22Rv1 (cell line): ENCODE results near the gene RTL1.

Source experiments
- ZFX ChIP-seq: fragments of 450-650 bp; IDR thresholded peaks from 2 replicates; pipeline ENCODE4 v1.6.1; 2017; ENCODE audit warnings: antibody characterized with exemption, borderline replicate concordance
- TF ChIP-seq, protein P1 (sequence below): fragments of 450-650 bp; IDR thresholded peaks from 2 replicates; pipeline ENCODE4 v1.5.1; 2017; ENCODE audit warnings: mild to moderate bottlenecking

DNA sequence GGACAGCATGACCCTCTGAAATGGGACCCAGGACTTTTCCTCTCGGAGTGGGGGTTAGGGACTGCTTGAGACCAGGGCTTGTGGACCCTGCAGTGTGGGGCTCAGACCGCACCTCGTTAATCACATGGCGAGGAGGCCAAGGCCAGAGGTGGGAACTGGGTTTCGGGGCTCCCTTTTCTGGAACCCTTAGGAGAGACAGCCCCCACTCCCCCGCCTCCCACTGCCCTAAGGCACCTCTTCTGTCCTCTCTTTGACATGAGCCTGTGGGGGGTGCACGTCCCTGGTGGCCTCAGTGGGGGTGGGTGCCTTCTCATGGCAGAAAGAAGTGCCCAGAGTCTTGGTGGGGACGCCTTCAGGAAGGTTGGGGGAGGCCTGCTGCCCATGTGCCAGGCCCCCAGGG lies 24.3 kb downstream of the RTL1 start:
- TF ChIP-seq, protein P1, sequence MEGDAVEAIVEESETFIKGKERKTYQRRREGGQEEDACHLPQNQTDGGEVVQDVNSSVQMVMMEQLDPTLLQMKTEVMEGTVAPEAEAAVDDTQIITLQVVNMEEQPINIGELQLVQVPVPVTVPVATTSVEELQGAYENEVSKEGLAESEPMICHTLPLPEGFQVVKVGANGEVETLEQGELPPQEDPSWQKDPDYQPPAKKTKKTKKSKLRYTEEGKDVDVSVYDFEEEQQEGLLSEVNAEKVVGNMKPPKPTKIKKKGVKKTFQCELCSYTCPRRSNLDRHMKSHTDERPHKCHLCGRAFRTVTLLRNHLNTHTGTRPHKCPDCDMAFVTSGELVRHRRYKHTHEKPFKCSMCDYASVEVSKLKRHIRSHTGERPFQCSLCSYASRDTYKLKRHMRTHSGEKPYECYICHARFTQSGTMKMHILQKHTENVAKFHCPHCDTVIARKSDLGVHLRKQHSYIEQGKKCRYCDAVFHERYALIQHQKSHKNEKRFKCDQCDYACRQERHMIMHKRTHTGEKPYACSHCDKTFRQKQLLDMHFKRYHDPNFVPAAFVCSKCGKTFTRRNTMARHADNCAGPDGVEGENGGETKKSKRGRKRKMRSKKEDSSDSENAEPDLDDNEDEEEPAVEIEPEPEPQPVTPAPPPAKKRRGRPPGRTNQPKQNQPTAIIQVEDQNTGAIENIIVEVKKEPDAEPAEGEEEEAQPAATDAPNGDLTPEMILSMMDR: no peak
- TF ChIP-seq ZFX: no peak
